IMR-90 (cell line): ENCODE measurements around the gene HUWE1. TPM values are rescaled to one million over a fixed set of nuclear protein-coding genes. Genes with fewer than 3 reads are reported as not detected.

Experiments used
- ATAC-seq: fragments of 200-7000 bp; cut with Tn5 transposase; 2 replicates; pipeline ENCODE4 v1.9.1; 2020; ENCODE audit warnings: low read depth, mild to moderate bottlenecking, moderate library complexity
- BruUV-seq: library from RNA; stranded (reverse); fragments of 400-500 nt; replicated peaks from 2 replicates; lab custom pipeline; 2021; lab: Mats Ljungman, UMichigan
- CTCF ChIA-PET: fragments of 300-600 bp; formaldehyde crosslinking; extraction: SDS; loops from one replicate; lab custom pipeline; 2021; ENCODE audit warnings: antibody characterized with exemption; lab: Yijun Ruan, JAX
- POLR2A ChIA-PET: fragments of 300-600 bp; sonication (Branson Sonifier 250); formaldehyde crosslinking; loops from one replicate; lab custom pipeline; 2022; ENCODE audit warnings: antibody characterized with exemption; ENCODE audit not compliant: unreplicated experiment; lab: Charles Lee
- DNase-seq: peaks from one replicate; pipeline ENCODE4 v3.0.0; 2013
- H2AFZ ChIP-seq: replicated peaks from 2 replicates; pipeline ENCODE3; 2013; ENCODE audit warnings: low read length, mild to moderate bottlenecking; ENCODE audit not compliant: poor library complexity
- H2AK5ac ChIP-seq: 2 replicates; pipeline ENCODE4 v1.6.1; 2013; ENCODE audit warnings: low read depth, low read length, inconsistent platforms
- H2AK9ac ChIP-seq: replicated peaks from 2 replicates; pipeline ENCODE3; 2013; ENCODE audit warnings: mild to moderate bottlenecking, low read depth, low read length, moderate library complexity; ENCODE audit not compliant: poor library complexity
- H2BK120ac ChIP-seq: 2 replicates; pipeline ENCODE4 v1.6.1; 2013; ENCODE audit warnings: low read depth, low read length, inconsistent platforms
- H2BK15ac ChIP-seq: 3 replicates; pipeline ENCODE4 v1.6.1; 2013; ENCODE audit warnings: low read depth, low read length, inconsistent platforms
- H2BK20ac ChIP-seq: 2 replicates; pipeline ENCODE4 v1.6.1; 2013; ENCODE audit warnings: low read depth, mild to moderate bottlenecking, inconsistent platforms, low read length, moderate library complexity
- H2BK5ac ChIP-seq: 2 replicates; pipeline ENCODE4 v1.6.1; 2013; ENCODE audit warnings: mild to moderate bottlenecking, low read depth, low read length, inconsistent platforms; ENCODE audit not compliant: poor library complexity, severe bottlenecking
- H3K14ac ChIP-seq: replicated peaks from 2 replicates; pipeline ENCODE4 v1.6.1; 2013; ENCODE audit warnings: low read depth, low read length, inconsistent platforms
- H3K18ac ChIP-seq: 2 replicates; pipeline ENCODE4 v1.6.1; 2013; ENCODE audit warnings: low read depth, low read length, control low read depth
- H3K23ac ChIP-seq: 2 replicates; pipeline ENCODE4 v1.6.1; 2013; ENCODE audit warnings: low read depth, low read length, inconsistent platforms
- H3K27ac ChIP-seq: 2 replicates; pipeline ENCODE4 v1.5.1; 2013; ENCODE audit warnings: mild to moderate bottlenecking, control low read depth, low read length; ENCODE audit not compliant: insufficient read depth
- H3K27me3 ChIP-seq: 2 replicates; pipeline ENCODE4 v1.6.1; 2013; ENCODE audit warnings: low read length; ENCODE audit not compliant: control insufficient read depth, insufficient read depth
- H3K36me3 ChIP-seq: 2 replicates; pipeline ENCODE4 v1.6.1; 2013; ENCODE audit warnings: low read length, mixed read lengths; ENCODE audit not compliant: control insufficient read depth, insufficient read depth
- H3K4ac ChIP-seq: 2 replicates; pipeline ENCODE4 v1.6.1; 2013; ENCODE audit warnings: low read depth, low read length, inconsistent platforms
- H3K4me1 ChIP-seq: 2 replicates; pipeline ENCODE4 v1.6.1; 2013; ENCODE audit warnings: low read length, mixed read lengths; ENCODE audit not compliant: control insufficient read depth, insufficient read depth
- H3K4me2 ChIP-seq: 2 replicates; pipeline ENCODE4 v1.6.1; 2013; ENCODE audit warnings: low read depth, mild to moderate bottlenecking, control low read depth, low read length, moderate library complexity
- H3K4me3 ChIP-seq: 2 replicates; pipeline ENCODE4 v1.5.1; 2013; ENCODE audit warnings: low read depth, mild to moderate bottlenecking, control low read depth, low read length, moderate library complexity; ENCODE audit not compliant: insufficient read depth
- H3K56ac ChIP-seq: 2 replicates; pipeline ENCODE4 v1.6.1; 2013; ENCODE audit warnings: low read length, inconsistent platforms; ENCODE audit not compliant: insufficient read depth; ENCODE audit errors: extremely low read depth
- H3K79me1 ChIP-seq, 2 experiments: 2 replicates each; pipeline ENCODE4 v1.6.1; 2013; ENCODE audit warnings: low read length in 2 of 2, inconsistent platforms in 1 of 2, low read depth in 1 of 2
- H3K9ac ChIP-seq: 2 replicates; pipeline ENCODE4 v1.6.1; 2013; ENCODE audit warnings: low read depth, low read length, control low read depth
- H3K9me1 ChIP-seq: 2 replicates; pipeline ENCODE4 v1.6.1; 2013; ENCODE audit warnings: low read length, inconsistent platforms; ENCODE audit not compliant: insufficient read depth
- H3K9me3 ChIP-seq: 2 replicates; pipeline ENCODE4 v1.6.1; 2013; ENCODE audit warnings: low read length; ENCODE audit not compliant: control insufficient read depth, insufficient read depth
- H4K20me1 ChIP-seq: 2 replicates; pipeline ENCODE4 v1.6.1; 2013; ENCODE audit warnings: low read length, inconsistent platforms; ENCODE audit not compliant: insufficient read depth
- H4K5ac ChIP-seq: 2 replicates; pipeline ENCODE4 v1.6.1; 2013; ENCODE audit warnings: mild to moderate bottlenecking, low read depth, low read length, control low read depth
- H4K8ac ChIP-seq, 2 experiments: 2 replicates each; pipeline ENCODE4 v1.6.1; 2013; ENCODE audit warnings: low read depth in 2 of 2, low read length in 2 of 2, control low read depth in 1 of 2, inconsistent platforms in 1 of 2
- H4K91ac ChIP-seq: 2 replicates; pipeline ENCODE4 v1.6.1; 2013; ENCODE audit warnings: low read depth, low read length, inconsistent platforms; ENCODE audit not compliant: insufficient read depth
- BHLHE40 ChIP-seq: fragments of 150-350 bp; IDR thresholded peaks from 2 replicates; pipeline ENCODE4 v1.6.1; 2016; ENCODE audit warnings: mild to moderate bottlenecking, low read depth, low read length
- CEBPB ChIP-seq: IDR thresholded peaks from 2 replicates; pipeline ENCODE4 v1.6.1; 2012; ENCODE audit warnings: low read depth, low read length, improper control_type of control experiment
- MXI1 ChIP-seq: IDR thresholded peaks from 2 replicates; pipeline ENCODE4 v1.6.1; 2012; ENCODE audit warnings: low read depth, mild to moderate bottlenecking, low read length, moderate library complexity, borderline replicate concordance
- WGBS, 2 experiments: methylation state at CpG; one replicate each; pipeline versions ENCODE4 v1.1.5 to v1.1.7; 2013; ENCODE audit warnings: missing lambda C conversion rate in 2 of 2; ENCODE audit not compliant: insufficient read length in 1 of 2; ENCODE audit errors: extremely low coverage in 2 of 2; 5-methylcytosine and 5-hydroxymethylcytosine counted together
- dilution Hi-C: fragments of 300-500 bp; cut with HindIII; formaldehyde crosslinking; loops from one replicate; pipeline ENCODE4 v1.14.3; 2018; ENCODE audit warnings: low sequenced_read_pairs; ENCODE audit not compliant: unreplicated experiment
- in situ Hi-C: fragments of 300-500 bp; cut with MboI; formaldehyde crosslinking; loops from 3 replicates; pipeline ENCODE4 v1.14.3; 2019; ENCODE audit warnings: low sequenced_read_pairs, inconsistent platforms, mixed read lengths
- intact Hi-C: fragments of 100-400 bp; cut with micrococcal nuclease; formaldehyde crosslinking; loops from 2 replicates; pipeline ENCODE4 v1.10.0; 2022
- polyA plus RNA-seq, 3 experiments: library from polyadenylated mRNA; depleted of rRNA; stranded (reverse); fragments of >200 nt; gene quantifications; 2 replicates each; pipeline ENCODE4 v1.2.3, GENCODE V29; 2012; ENCODE audit warnings: low replicate concordance in 1 of 3
- total RNA-seq: library from RNA; depleted of rRNA; stranded (reverse); fragments of >200 nt; gene quantifications from 2 replicates; pipeline ENCODE4 v1.2.3, GENCODE V29; 2012
- TF ChIP-seq, protein P1 (sequence below): fragments of 150-350 bp; IDR thresholded peaks from 2 replicates; pipeline ENCODE4 v1.6.1; 2017; ENCODE audit warnings: mild to moderate bottlenecking, antibody characterized with exemption, low read length, low read depth
- TF ChIP-seq, protein P2 (sequence below): fragments of 150-350 bp; IDR thresholded peaks from 2 replicates; pipeline ENCODE4 v1.6.1; 2016; ENCODE audit warnings: low read depth, mild to moderate bottlenecking, low read length, moderate library complexity, borderline replicate concordance

HUWE1 gene
- total and polyA plus RNA-seq, 2 of the 4 experiments (the other 2 are of a cell fraction) = 47.6 to 57.7 TPM

DNA sequence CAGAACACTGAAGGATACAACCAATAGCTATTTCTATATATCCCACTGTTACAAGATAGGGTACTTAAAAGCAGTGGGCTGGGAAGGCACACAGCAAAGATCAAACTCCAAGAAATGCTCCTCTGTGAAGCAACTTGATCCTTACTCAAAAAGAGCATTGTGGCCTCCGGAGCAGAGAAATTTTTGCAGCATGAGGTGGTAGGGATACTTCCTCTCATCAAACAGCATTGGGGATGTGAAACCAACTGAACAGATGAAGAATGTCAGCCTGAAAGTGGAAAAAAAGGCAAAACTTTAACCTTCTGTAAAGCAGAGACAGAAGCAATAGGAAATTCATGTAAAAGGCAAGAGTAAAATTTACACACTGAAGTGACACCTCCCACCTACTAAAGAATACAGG, 92.2 kb downstream of the HUWE1 start:
- WGBS, 2 experiments = no CpG with 5 or more reads among the region's 1 CpG
- H3K27me3 ChIP-seq = peaks cover 4% of the 10 kb centered on the region; the same call in 1 of the 2 replicates
- no peak overlapping the region for H3K9ac ChIP-seq
- no peak overlapping the region for H2AK5ac ChIP-seq
- no peak overlapping the region for H3K27ac ChIP-seq
- intact Hi-C loops = no loop called here
- TF ChIP-seq BHLHE40 (no peak), CEBPB (0 out of 2 replicates have a peak, but pooled peaks have one; percentile 19), MXI1 (no peak)
- TF ChIP-seq, protein P1, sequence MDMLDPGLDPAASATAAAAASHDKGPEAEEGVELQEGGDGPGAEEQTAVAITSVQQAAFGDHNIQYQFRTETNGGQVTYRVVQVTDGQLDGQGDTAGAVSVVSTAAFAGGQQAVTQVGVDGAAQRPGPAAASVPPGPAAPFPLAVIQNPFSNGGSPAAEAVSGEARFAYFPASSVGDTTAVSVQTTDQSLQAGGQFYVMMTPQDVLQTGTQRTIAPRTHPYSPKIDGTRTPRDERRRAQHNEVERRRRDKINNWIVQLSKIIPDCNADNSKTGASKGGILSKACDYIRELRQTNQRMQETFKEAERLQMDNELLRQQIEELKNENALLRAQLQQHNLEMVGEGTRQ = no peak
- TF ChIP-seq, protein P2, sequence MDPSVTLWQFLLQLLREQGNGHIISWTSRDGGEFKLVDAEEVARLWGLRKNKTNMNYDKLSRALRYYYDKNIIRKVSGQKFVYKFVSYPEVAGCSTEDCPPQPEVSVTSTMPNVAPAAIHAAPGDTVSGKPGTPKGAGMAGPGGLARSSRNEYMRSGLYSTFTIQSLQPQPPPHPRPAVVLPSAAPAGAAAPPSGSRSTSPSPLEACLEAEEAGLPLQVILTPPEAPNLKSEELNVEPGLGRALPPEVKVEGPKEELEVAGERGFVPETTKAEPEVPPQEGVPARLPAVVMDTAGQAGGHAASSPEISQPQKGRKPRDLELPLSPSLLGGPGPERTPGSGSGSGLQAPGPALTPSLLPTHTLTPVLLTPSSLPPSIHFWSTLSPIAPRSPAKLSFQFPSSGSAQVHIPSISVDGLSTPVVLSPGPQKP = no peak
- BruUV-seq = no TSS peak
- 0 out of 2 replicates have a peak, but pooled peaks cover 2% of the 10 kb centered on the region for H3K9me1 ChIP-seq
- H3K56ac ChIP-seq = no peak overlapping the region
- H3K18ac ChIP-seq = no peak overlapping the region
- no peak overlapping the region for H2AFZ ChIP-seq
- H2BK15ac ChIP-seq = no peak overlapping the region
- in situ Hi-C loops = no loop called here
- no peak overlapping the region for H4K5ac ChIP-seq
- peak; percentile 88 for ATAC-seq
- no peak overlapping the region for H2BK20ac ChIP-seq
- H3K4me1 ChIP-seq = peaks cover 3% of the 10 kb centered on the region
- H3K79me1 ChIP-seq = peaks cover 8 to 9% of the 10 kb centered on the region in 2 experiments; a peak in 3 of 4 replicates
- peak overlapping the region; percentile 65 for H2BK5ac ChIP-seq
- POLR2A ChIA-PET = no interaction called here
- dilution Hi-C loops = no loop called here
- peaks cover 3% of the 10 kb centered on the region; the same call in 1 of the 2 replicates for H4K20me1 ChIP-seq
- no peak overlapping the region for H3K4me2 ChIP-seq
- H2BK120ac ChIP-seq = no peak overlapping the region
- H4K91ac ChIP-seq = no peak overlapping the region
- no peak overlapping the region for H3K23ac ChIP-seq
- no peak overlapping the region; the same call in 1 of the 2 replicates for H3K14ac ChIP-seq
- H3K4ac ChIP-seq = no peak overlapping the region; the same call in 1 of the 2 replicates
- H3K4me3 ChIP-seq = no peak overlapping the region
- no peak overlapping the region for H2AK9ac ChIP-seq
- H4K8ac ChIP-seq = 0 out of 4 replicates have a peak overlapping the region, but pooled peaks of 1 of the 2 experiments have one; percentile 52
- CTCF ChIA-PET = no interaction called here
- H3K36me3 ChIP-seq = peaks cover 24% of the 10 kb centered on the region
- peak; percentile 70 for DNase-seq
- no peaks in the 10 kb centered on the region for H3K9me3 ChIP-seq
